HL-60 (cell line): Measurements from ENCODE around the gene FREM3.

Experiments used
- GABPA ChIP-seq: IDR thresholded peaks from 2 replicates; pipeline ENCODE4 v1.6.1; 2012; ENCODE audit warnings: low read depth
- POLR2AphosphoS5 ChIP-seq: IDR thresholded peaks from 2 replicates; pipeline ENCODE4 v1.6.1; 2012; ENCODE audit warnings: low read depth
- SPI1 ChIP-seq: IDR thresholded peaks from 2 replicates; pipeline ENCODE4 v1.6.1; 2012; ENCODE audit warnings: low read depth, mild to moderate bottlenecking, borderline replicate concordance
- TF ChIP-seq, protein P1 (sequence below): IDR thresholded peaks from one replicate; pipeline ENCODE4 v1.5.1; 2011; ENCODE audit warnings: low read length, control low read depth, inconsistent platforms; ENCODE audit not compliant: insufficient read depth
- TF ChIP-seq, protein P2 (sequence below): IDR thresholded peaks from 2 replicates; pipeline ENCODE4 v1.6.1; 2012; ENCODE audit warnings: low read depth; ENCODE audit not compliant: insufficient replicate concordance

DNA sequence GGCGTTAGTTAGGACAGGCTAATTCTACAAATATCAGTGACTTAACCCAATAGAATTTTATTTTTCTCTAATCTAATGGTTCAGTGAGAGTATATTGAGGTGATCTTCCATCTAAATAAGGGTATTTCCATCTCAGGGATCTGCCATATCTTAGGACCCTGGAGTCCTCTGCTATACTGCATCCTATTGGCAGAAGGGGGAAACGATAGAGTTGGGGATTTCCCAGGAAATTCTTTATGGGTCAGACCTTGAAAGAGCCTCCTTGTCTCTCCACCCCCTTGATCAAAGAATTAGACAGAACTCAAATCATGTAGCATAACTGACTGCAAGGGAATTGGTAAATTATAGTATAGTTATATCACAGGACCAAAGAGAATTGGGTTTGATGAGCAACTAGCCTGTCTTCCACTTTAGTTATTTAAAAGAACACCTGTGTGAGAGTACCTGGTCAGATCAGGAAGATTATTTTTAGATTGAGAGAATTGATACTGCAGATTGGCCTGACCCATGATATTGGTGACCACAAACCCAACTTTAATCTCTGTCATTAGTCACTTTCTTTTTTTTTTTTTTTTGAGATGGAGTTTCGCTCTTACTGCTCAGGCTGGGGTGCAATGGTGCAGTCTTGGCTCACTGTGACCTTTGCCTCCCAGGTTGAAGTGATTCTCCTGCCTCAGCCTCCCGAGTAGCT is 161.4 kb downstream of the FREM3 start:
- TF ChIP-seq, protein P1, sequence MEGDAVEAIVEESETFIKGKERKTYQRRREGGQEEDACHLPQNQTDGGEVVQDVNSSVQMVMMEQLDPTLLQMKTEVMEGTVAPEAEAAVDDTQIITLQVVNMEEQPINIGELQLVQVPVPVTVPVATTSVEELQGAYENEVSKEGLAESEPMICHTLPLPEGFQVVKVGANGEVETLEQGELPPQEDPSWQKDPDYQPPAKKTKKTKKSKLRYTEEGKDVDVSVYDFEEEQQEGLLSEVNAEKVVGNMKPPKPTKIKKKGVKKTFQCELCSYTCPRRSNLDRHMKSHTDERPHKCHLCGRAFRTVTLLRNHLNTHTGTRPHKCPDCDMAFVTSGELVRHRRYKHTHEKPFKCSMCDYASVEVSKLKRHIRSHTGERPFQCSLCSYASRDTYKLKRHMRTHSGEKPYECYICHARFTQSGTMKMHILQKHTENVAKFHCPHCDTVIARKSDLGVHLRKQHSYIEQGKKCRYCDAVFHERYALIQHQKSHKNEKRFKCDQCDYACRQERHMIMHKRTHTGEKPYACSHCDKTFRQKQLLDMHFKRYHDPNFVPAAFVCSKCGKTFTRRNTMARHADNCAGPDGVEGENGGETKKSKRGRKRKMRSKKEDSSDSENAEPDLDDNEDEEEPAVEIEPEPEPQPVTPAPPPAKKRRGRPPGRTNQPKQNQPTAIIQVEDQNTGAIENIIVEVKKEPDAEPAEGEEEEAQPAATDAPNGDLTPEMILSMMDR = no peak
- TF ChIP-seq, protein P2, sequence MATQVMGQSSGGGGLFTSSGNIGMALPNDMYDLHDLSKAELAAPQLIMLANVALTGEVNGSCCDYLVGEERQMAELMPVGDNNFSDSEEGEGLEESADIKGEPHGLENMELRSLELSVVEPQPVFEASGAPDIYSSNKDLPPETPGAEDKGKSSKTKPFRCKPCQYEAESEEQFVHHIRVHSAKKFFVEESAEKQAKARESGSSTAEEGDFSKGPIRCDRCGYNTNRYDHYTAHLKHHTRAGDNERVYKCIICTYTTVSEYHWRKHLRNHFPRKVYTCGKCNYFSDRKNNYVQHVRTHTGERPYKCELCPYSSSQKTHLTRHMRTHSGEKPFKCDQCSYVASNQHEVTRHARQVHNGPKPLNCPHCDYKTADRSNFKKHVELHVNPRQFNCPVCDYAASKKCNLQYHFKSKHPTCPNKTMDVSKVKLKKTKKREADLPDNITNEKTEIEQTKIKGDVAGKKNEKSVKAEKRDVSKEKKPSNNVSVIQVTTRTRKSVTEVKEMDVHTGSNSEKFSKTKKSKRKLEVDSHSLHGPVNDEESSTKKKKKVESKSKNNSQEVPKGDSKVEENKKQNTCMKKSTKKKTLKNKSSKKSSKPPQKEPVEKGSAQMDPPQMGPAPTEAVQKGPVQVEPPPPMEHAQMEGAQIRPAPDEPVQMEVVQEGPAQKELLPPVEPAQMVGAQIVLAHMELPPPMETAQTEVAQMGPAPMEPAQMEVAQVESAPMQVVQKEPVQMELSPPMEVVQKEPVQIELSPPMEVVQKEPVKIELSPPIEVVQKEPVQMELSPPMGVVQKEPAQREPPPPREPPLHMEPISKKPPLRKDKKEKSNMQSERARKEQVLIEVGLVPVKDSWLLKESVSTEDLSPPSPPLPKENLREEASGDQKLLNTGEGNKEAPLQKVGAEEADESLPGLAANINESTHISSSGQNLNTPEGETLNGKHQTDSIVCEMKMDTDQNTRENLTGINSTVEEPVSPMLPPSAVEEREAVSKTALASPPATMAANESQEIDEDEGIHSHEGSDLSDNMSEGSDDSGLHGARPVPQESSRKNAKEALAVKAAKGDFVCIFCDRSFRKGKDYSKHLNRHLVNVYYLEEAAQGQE = no peak
- TF ChIP-seq POLR2AphosphoS5 (no peak), GABPA (no peak), SPI1 (no peak)
